NCI-H2081 (cell line): ENCODE measurements around the gene HS6ST2.
"Not testable (repeated sequence)": the region's sequence is repeated elsewhere in the genome, so short reads cannot be mapped to it uniquely, and the experiment has no call there.

Experiments used
- DNase-seq, 2 experiments: peaks; one replicate each; lab custom pipeline; 2025; lab: John Stamatoyannopoulos, UW

Gene HS6ST2

DNA sequence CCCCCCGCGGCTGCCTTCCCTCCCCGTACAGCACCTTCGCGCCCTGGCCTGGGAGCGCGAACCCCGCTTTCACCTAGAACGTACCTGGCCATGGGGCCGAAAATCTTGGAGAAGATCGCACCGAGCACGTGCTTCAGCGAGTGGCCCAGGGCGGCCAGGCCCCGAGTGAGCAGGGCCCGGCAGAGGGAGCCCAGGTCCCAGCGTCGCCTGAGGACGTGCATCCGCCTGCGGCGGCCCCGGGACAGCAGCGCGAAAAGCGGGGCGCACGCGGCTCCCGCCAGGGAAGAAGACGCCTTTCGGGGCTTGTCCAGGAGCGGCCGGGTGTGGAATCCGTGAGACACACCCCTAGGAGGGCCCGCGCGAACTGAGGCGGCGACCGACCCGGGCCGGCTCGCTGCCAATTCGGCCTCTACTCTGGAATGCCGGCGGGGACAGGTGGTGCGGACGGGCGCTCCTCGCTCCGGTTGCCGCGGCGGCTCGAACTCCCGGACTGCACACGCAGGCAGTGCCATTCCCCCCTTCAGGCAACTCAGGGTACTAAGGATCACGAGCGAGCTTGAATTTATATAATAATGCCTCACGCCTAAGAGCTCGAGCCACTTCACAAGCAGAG, at the start of gene HS6ST2:
Gene HS6ST2, minus strand, starts transcription at position 539 of the 613 bp plus-strand sequence.
- peak in 1 of 2 experiments; percentile 13 for DNase-seq

- DNase-seq: no peak
Measured at GRCh38 chrX:133007458-133007857, 49.0 kb upstream of the HS6ST2 start.

GRCh38 chrX:133005616-133006015, 47.2 kb upstream of the HS6ST2 start:
- DNase-seq: no peak

- no peak for DNase-seq
Measured at GRCh38 chrX:133005042-133005441, 46.6 kb upstream of the HS6ST2 start.

GRCh38 chrX:132999209-132999608, 40.8 kb upstream of the HS6ST2 start:
- no peak for DNase-seq

DNA sequence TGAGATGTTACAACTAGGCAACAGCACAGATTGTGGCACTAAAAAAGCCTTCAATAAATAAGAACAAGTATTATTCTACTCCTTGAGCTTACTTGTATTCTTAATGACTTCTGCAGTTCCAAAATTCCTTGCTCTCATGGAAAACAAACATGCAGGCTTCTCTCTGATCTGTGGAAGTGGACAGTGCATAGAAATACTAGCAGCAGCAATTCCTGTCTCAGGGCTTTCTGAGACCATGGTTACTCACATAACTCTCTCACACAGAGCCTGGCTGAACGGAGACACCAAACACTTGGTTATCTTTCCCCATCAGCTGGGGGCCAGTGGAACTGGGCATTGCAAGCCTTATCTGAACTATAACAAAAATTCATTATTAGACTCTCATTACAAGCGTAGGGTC, 32.4 kb upstream of the HS6ST2 start:
- no peak for DNase-seq

- DNase-seq: no peak
Measured at GRCh38 chrX:132986556-132986955, 28.1 kb upstream of the HS6ST2 start.

DNA sequence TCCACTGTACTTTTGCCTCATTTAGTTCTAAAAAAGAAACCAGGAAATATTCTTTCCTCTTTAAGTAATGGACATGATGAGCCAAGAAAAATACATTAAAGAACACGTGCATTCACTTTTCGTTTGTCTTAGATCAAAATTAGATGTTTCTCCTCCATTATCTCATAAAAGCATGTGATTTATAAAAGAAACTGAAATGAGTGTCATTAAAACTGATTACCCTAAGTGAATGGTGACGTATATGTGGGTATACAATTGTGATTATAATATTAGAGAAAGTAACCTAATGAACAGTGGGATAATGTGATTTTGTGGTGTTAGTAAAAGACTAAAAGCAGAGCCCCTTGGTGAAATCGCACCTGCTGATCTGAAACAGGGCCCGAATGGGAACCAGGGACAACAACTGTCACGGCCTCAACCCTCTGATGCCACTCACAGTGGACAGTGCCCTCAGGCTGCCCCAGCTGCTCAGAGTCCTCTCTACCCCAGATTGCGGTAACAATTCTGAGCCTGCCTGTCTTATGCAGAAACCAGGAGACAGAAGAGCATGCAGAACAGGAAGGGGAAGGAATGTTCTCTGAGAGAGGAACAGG, 25.7 kb upstream of the HS6ST2 start:
- no peak for DNase-seq

- DNase-seq: no peak
Measured at GRCh38 chrX:132983496-132983895, 25.1 kb upstream of the HS6ST2 start.

DNA sequence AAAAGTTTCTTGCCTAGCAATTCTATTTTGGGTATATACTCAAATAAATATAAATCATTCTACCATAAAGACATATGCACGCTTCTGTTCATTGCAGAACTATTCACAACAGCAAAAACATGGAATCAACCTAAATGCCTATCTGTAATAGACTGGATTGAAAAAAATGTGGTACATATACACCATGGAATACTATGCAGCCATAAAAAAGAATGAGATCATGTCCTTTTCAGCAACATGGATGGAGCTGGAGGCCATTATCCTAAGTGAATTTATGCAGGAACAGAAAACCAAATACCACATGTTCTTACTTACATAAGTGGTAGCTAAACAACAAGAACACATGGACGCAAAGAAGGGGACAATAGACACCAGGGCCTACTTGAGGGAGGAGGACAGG, 21.6 kb upstream of the HS6ST2 start:
- not testable (repeated sequence) for DNase-seq

- no peak for DNase-seq
Measured at GRCh38 chrX:132968296-132968949, 10.0 kb upstream of the HS6ST2 start.

- peak in 1 of 2 experiments; percentile 17 for DNase-seq
Measured at GRCh38 chrX:132967049-132967448, 8.6 kb upstream of the HS6ST2 start.

DNA sequence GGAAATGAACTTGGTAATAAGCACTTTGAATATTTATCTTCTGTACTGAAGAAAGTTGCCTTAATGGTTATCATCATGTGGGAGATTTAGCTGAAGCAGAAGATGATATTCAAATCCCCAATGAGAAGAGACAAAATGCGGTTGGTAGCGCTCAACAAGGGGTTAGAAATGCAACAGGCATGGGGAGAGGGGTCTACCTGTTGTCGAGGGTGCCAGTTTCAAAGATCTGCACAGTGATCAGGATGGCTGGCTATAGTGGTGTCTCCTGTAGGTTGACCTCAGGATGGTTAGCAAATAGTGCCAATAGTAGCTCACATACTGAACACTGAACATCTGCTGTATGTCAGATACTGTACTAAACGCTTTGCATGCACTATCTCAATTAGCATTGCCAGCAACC, 7.0 kb upstream of the HS6ST2 start:
- no peak for DNase-seq

DNA sequence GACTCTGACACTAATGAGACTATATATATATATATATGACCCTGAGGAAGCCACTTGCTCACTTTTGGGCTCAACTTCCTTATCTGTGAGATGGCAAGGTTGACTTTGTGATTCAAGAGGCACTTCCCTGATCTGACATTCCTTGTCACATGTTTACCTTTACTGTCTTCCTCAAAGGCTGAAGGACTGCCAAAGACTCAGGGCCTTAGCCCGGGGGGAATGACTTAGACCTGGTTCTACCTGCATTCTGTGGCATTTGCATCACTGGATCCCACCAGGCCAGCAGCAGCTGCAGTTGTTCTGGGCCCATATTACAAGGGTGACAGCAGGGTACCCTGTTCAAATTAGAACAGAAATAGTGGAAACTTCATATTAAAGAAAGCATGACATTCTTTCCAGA, 3.1 kb upstream of the HS6ST2 start:
- no peak for DNase-seq

DNA sequence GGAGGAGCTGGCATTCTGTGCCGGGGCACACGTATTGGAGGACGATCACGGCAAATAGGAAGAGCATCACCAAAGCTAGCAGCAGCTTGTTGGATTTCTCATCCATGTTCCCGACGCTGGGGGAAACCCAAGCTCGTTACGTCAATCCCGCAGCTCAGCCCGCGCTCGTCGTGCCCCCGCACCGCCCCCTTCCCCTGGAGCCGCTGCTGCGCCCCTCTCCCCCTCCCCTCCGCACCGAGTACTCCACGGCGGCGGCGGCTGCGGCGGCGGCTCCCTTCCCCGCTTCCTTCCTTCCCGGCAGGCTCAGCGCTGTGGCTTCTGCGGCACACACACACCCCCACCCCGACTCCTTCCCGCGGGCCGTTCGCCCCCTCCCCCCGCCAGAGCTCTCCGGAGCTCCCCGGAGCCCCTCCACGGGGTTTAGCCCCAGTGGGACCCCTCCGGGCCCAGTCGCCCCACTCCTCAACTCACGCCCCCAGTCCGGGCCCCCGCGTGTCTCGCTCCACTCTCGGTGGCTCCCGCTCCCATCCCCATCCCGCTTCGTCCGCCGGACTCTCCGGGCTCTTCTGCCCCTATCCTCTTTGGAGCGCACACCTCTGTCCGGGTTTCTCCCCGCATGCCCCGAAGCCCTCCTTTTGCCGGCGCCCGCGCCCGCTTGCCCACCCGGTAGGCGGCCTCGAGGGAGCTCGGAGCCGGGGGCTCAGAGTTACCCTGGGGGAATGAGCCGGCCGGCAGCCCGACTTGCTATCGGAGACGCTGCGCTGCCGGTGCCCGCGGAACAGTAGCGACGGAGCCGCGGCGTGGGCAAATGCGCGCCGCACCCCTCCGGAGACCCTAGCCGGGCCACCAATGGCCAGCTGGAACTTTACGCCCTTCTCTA, 978 bp downstream of the HS6ST2 start:
- DNase-seq: peak in 1 of 2 experiments; percentile 7

DNA sequence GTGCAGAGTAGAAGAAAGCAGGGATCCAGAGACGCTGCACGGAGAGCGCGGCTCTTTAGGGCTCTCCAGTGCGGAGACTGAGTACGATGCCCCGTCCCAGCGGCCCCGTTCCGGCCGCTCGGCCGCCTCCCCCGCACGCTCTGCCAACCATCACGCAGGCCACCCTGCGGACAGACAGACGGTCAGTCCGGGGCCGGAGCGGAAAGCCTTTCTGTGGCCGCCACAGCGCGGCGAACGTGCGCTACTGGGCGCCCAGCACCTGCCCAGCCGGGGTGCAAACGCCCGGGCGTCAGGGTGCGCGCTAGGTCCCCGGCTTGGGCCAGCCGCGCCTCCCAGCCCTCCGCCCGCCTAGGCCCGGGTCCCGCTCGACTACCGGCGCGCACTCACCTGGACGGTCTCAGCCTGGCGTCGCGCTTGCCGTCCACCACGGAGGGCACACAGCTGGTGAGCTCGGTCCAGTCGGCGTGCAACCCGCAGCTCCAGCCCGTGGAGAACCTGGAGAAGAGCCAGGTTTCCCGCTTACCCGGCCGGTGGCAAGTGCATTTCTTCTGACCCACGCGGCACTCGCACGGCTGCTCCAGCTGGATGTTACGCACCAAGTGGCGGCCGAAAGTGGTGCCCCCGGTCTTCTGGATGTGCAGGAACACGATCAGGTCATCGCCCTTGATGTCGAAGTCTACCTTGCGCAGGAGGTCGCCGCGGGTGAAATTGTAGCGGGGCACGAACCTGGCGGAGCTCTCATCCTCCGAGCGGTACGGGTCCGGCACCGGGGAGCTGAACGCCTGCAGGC, 1.8 kb downstream of the HS6ST2 start:
- DNase-seq: no peak

GRCh38 chrX:132955690-132956089, 2.7 kb downstream of the HS6ST2 start:
- DNase-seq: no peak

GRCh38 chrX:132954323-132954722, 4.1 kb downstream of the HS6ST2 start:
- DNase-seq: no peak

DNA sequence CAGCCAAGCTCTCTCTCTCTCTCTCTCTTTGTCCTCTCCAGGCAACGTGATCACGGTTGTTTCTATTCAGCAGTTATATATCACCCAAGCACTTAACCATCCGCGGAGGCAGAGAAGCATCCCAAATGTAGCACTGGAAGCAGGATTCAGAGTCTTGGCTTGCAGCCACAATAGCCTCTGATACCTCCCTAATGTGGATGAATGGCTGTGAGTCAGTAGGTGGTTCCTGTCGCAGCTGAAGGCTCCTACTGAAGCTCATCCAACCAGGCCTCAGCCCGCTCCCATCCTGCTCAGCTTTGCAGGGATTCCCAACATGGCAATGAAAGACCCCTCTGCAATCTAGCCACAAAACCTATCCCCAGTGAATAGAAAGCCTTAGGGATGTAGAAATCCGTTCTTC, 5.1 kb downstream of the HS6ST2 start:
- DNase-seq: peak in 1 of 2 experiments; percentile 56

DNA sequence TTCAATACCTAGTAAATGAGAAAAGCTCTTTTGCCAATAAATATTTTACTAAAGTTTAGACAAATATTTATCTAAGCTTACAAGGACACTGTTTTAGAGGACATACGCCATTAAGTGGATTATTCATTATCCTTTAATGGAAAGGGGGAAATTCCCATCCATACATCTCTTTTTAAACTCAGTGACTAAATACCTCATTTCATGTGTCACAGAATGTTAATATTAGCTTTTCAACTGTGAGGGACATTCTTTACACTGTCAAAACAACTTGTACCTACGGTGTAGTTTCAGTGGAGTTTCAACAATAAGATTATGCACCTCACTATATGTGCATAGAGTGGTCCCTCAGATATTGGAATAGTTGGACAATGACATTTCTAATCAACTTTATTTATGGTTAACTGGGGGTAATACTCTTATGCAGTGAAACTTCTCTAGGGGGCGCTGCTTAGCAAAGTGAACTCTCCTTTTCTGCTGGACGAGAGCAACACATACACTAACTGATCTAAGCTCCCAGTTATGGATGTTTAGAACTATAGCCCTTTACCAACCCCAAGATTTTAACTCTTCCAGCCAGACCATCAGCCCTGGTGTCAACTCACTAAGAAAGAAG, 9.7 kb downstream of the HS6ST2 start:
- DNase-seq: no peak

DNA sequence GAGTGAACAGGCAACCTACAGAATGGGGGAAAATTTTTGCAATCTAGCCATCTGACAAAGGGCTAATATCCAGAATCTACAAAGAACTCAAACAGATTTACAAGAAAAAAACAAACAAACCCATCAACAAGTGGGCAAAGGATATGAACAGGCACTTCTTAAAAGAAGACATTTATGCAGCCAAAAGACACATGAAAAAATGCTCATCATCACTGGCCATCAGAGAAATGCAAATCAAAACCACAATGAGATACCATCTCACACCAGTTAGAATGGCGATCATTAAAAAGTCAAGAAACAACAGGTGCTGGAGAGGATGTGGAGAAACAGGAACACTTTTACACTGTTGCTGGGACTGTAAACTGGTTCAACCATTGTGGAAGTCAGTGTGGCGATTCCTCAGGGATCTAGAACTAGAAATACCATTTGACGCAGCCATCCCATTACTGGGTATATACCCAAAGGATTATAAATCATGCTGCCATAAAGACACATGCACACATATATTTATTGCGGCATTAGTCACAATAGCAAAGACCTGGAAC, 13.3 kb downstream of the HS6ST2 start:
- not testable (repeated sequence) for DNase-seq
